A549 (cell line): Measurements from ENCODE around the gene DPEP1. TPM values are rescaled to one million over a fixed set of nuclear protein-coding genes. Genes with fewer than 3 reads are reported as not detected.

ENCODE experiments used
- ATAC-seq, 2 experiments: fragments of 200-7000 bp in 1 of 2; fragments of >200 bp in 1 of 2; cut with Nextera tagmentation in 1 of 2; cut with Tn5 transposase in 1 of 2; 3 replicates each; pipeline versions ENCODE4 v1.8.0 to v1.9.1; 2018 to 2020; ENCODE audit warnings: mild to moderate bottlenecking in 1 of 2, moderate library complexity in 1 of 2
- CTCF ChIA-PET: fragments of 300-600 bp; sonication (Branson Sonifier 250); formaldehyde crosslinking; extraction: SDS; loops from one replicate; lab custom pipeline; 2021; ENCODE audit warnings: antibody characterized with exemption, inconsistent platforms; lab: Yijun Ruan, JAX
- POLR2A ChIA-PET: fragments of 350-600 bp; formaldehyde crosslinking; extraction: SDS; loops from one replicate; lab custom pipeline; 2021; ENCODE audit warnings: antibody characterized with exemption, inconsistent platforms; lab: Yijun Ruan, JAX
- DNase-seq, 2 experiments: peaks; one replicate each; pipeline versions ENCODE4 v3.0.0 to v3.0.0-alpha.2; 2011 to 2016; ENCODE audit warnings: low read depth in 1 of 2, low spot score in 1 of 2
- FAIRE-seq: peaks from 2 replicates; lab custom pipeline; 2011; peaks lifted over from hg19 to GRCh38; lab: Jason Lieb, UNC
- H3K27ac ChIP-seq, 2 experiments: fragments of >200 bp; sonication (Bioruptor Twin); formaldehyde crosslinking; 3 replicates each; pipeline ENCODE4 v1.5.1; 2016 to 2017
- H3K4me1 ChIP-seq: fragments of >200 bp; sonication (Bioruptor Twin); formaldehyde crosslinking; 3 replicates; pipeline ENCODE4 v1.6.1; 2016
- H3K4me2 ChIP-seq: fragments of >200 bp; sonication (Bioruptor Twin); formaldehyde crosslinking; 3 replicates; pipeline ENCODE4 v1.6.1; 2016
- H3K4me3 ChIP-seq: fragments of >200 bp; sonication (Bioruptor Twin); formaldehyde crosslinking; 3 replicates; pipeline ENCODE4 v1.5.1; 2016
- H3K9me3 ChIP-seq: fragments of >200 bp; sonication (Bioruptor Twin); formaldehyde crosslinking; 3 replicates; pipeline ENCODE4 v1.6.1; 2016
- BHLHE40 ChIP-seq: IDR thresholded peaks from 2 replicates; pipeline ENCODE4 v1.6.1; 2012; ENCODE audit warnings: low read depth, low read length, inconsistent platforms
- CBX2 ChIP-seq: fragments of 200-600 bp; sonication (generic); IDR thresholded peaks from 2 replicates; pipeline ENCODE4 v1.6.1; 2016; ENCODE audit warnings: low read depth, mild to moderate bottlenecking, borderline replicate concordance
- CBX8 ChIP-seq: fragments of 200-600 bp; sonication (generic); IDR thresholded peaks from 2 replicates; pipeline ENCODE4 v1.6.1; 2016
- CEBPB ChIP-seq, 2 experiments: fragments of >200 bp in 1 of 2; sonication (Bioruptor Twin) in 1 of 2; formaldehyde crosslinking in 1 of 2; IDR thresholded peaks; 2 replicates each; pipeline ENCODE4 v1.6.1; 2012 to 2016
- CHD4 ChIP-seq: fragments of 200-600 bp; sonication (generic); IDR thresholded peaks from 2 replicates; pipeline ENCODE4 v1.6.1; 2016; ENCODE audit warnings: antibody characterized with exemption, mild to moderate bottlenecking, borderline replicate concordance
- CTCF ChIP-seq: fragments of >200 bp; sonication (Bioruptor Twin); formaldehyde crosslinking; IDR thresholded peaks from 3 replicates; pipeline ENCODE4 v1.5.1; 2016
- E2F6 ChIP-seq: IDR thresholded peaks from 2 replicates; pipeline ENCODE4 v1.6.1; 2012; ENCODE audit warnings: low read depth, borderline replicate concordance
- EHF ChIP-seq: fragments of 250-450 bp; sonication (Bioruptor Pico); IDR thresholded peaks from 2 replicates; pipeline ENCODE4 v1.5.0; 2020; ENCODE audit warnings: mild to moderate bottlenecking
- EHMT2 ChIP-seq: fragments of 200-600 bp; sonication (generic); IDR thresholded peaks from 2 replicates; pipeline ENCODE4 v1.6.1; 2016; ENCODE audit warnings: antibody characterized with exemption, low read depth, mild to moderate bottlenecking, moderate library complexity
- FOSB ChIP-seq: fragments of 250-450 bp; sonication (Bioruptor Pico); IDR thresholded peaks from 2 replicates; pipeline ENCODE4 v1.5.0; 2020; ENCODE audit warnings: mild to moderate bottlenecking, moderate library complexity
- GATA3 ChIP-seq: IDR thresholded peaks from 2 replicates; pipeline ENCODE4 v1.6.1; 2012; ENCODE audit warnings: borderline replicate concordance
- HDAC2 ChIP-seq: fragments of 200-600 bp; sonication (generic); IDR thresholded peaks from 2 replicates; pipeline ENCODE4 v1.6.1; 2016
- HES2 ChIP-seq: fragments of >200 bp; sonication (Bioruptor Twin); formaldehyde crosslinking; IDR thresholded peaks from 2 replicates; pipeline ENCODE4 v1.6.1; 2016
- HEYL ChIP-seq: fragments of 250-450 bp; sonication (Bioruptor Pico); IDR thresholded peaks from 2 replicates; pipeline ENCODE4 v1.8.0; 2021; ENCODE audit warnings: mild to moderate bottlenecking, moderate library complexity
- HMGXB4 ChIP-seq: fragments of 250-450 bp; sonication (Bioruptor Pico); IDR thresholded peaks from 2 replicates; pipeline ENCODE4 v1.5.0; 2021; ENCODE audit warnings: mild to moderate bottlenecking, moderate library complexity, borderline replicate concordance
- HOXB13 ChIP-seq: fragments of 250-450 bp; sonication (Bioruptor Pico); IDR thresholded peaks from 2 replicates; pipeline ENCODE4 v1.5.0; 2020; ENCODE audit warnings: low read depth, mild to moderate bottlenecking, moderate library complexity
- HOXB5 ChIP-seq: fragments of 250-450 bp; sonication (Bioruptor Pico); IDR thresholded peaks from 2 replicates; pipeline ENCODE4 v1.5.0; 2020; ENCODE audit warnings: mild to moderate bottlenecking, moderate library complexity
- JUNB ChIP-seq: fragments of >200 bp; sonication (Bioruptor Twin); formaldehyde crosslinking; IDR thresholded peaks from 2 replicates; pipeline ENCODE4 v1.6.1; 2016
- KDM1A ChIP-seq: fragments of 200-600 bp; sonication (generic); IDR thresholded peaks from 2 replicates; pipeline ENCODE4 v1.6.1; 2016; ENCODE audit warnings: low read depth, mild to moderate bottlenecking
- KDM5A ChIP-seq: fragments of 200-600 bp; sonication (generic); IDR thresholded peaks from 2 replicates; pipeline ENCODE4 v1.6.1; 2016; ENCODE audit warnings: antibody characterized with exemption, mild to moderate bottlenecking
- MAFK ChIP-seq: fragments of 450-650 bp; IDR thresholded peaks from 2 replicates; pipeline ENCODE4 v1.6.1; 2014; ENCODE audit not compliant: partially characterized antibody
- MAZ ChIP-seq: fragments of 150-350 bp; IDR thresholded peaks from 2 replicates; pipeline ENCODE4 v1.6.1; 2014; ENCODE audit warnings: antibody characterized with exemption, low read depth, low read length, borderline replicate concordance
- MYC ChIP-seq: IDR thresholded peaks from 2 replicates; pipeline ENCODE4 v1.6.1; 2012; ENCODE audit warnings: mild to moderate bottlenecking, inconsistent platforms, low read length, improper control_type of control experiment, borderline replicate concordance
- NFE2L2 ChIP-seq: fragments of 150-350 bp; conservative IDR thresholded peaks from 2 replicates; pipeline ENCODE4 v1.6.1; 2014; ENCODE audit warnings: low read length
- PHF8 ChIP-seq: fragments of 200-600 bp; sonication (generic); IDR thresholded peaks from 2 replicates; pipeline ENCODE4 v1.6.1; 2016; ENCODE audit warnings: low read depth, mild to moderate bottlenecking, antibody characterized with exemption, moderate library complexity, borderline replicate concordance
- POLR2AphosphoS2 ChIP-seq: conservative IDR thresholded peaks from 2 replicates; pipeline ENCODE4 v1.6.1; 2012; ENCODE audit warnings: low read length, improper control_type of control experiment, inconsistent platforms
- RAD21 ChIP-seq, 2 experiments: fragments of >200 bp in 1 of 2; sonication (Bioruptor Twin) in 1 of 2; formaldehyde crosslinking in 1 of 2; IDR thresholded peaks in 1 of 2; conservative IDR thresholded peaks in 1 of 2; 2 replicates in 1 of 2; 3 replicates in 1 of 2; pipeline ENCODE4 v1.6.1; 2012 to 2018; ENCODE audit warnings: inconsistent platforms in 1 of 2
- RNF2 ChIP-seq: fragments of 200-600 bp; sonication (generic); IDR thresholded peaks from 2 replicates; pipeline ENCODE4 v1.6.1; 2016; ENCODE audit warnings: low read depth, mild to moderate bottlenecking, antibody characterized with exemption, moderate library complexity, borderline replicate concordance
- SREBF2 ChIP-seq: fragments of 450-650 bp; IDR thresholded peaks from 2 replicates; pipeline ENCODE4 v1.6.1; 2014; ENCODE audit warnings: mild to moderate bottlenecking, moderate library complexity
- TFCP2L1 ChIP-seq: fragments of 250-450 bp; sonication (Bioruptor Pico); IDR thresholded peaks from 2 replicates; pipeline ENCODE4 v1.5.0; 2021; ENCODE audit warnings: mild to moderate bottlenecking
- TP53 ChIP-seq: fragments of 250-450 bp; sonication (Bioruptor Pico); IDR thresholded peaks from 2 replicates; pipeline ENCODE4 v1.5.0; 2021; ENCODE audit warnings: mild to moderate bottlenecking, moderate library complexity
- WGBS: methylation state at CpG from one replicate; pipeline ENCODE4 v1.1.6; 2017; ENCODE audit errors: missing lambda C conversion rate; 5-methylcytosine and 5-hydroxymethylcytosine counted together
- polyA plus RNA-seq, 4 experiments: library from polyadenylated mRNA; depleted of rRNA in 3 of 4; stranded (reverse); fragments of >200 nt; fragmentation: RNase III in 1 of 4; extraction: RNeasy Plus Mini Kit Qiagen cat#74134 plus additional on column Dnase treatment in 1 of 4; gene quantifications; 2 replicates in 3 of 4; 3 replicates in 1 of 4; pipeline ENCODE4 v1.2.3, GENCODE V29; 2011 to 2017
- TF ChIP-seq, protein P1 (sequence below): IDR thresholded peaks from 2 replicates; pipeline ENCODE4 v1.6.1; 2012

DPEP1 gene
- polyA plus RNA-seq, 2 of the 4 experiments (the other 2 are of a cell fraction): 1.3 to 1.5 TPM

DNA sequence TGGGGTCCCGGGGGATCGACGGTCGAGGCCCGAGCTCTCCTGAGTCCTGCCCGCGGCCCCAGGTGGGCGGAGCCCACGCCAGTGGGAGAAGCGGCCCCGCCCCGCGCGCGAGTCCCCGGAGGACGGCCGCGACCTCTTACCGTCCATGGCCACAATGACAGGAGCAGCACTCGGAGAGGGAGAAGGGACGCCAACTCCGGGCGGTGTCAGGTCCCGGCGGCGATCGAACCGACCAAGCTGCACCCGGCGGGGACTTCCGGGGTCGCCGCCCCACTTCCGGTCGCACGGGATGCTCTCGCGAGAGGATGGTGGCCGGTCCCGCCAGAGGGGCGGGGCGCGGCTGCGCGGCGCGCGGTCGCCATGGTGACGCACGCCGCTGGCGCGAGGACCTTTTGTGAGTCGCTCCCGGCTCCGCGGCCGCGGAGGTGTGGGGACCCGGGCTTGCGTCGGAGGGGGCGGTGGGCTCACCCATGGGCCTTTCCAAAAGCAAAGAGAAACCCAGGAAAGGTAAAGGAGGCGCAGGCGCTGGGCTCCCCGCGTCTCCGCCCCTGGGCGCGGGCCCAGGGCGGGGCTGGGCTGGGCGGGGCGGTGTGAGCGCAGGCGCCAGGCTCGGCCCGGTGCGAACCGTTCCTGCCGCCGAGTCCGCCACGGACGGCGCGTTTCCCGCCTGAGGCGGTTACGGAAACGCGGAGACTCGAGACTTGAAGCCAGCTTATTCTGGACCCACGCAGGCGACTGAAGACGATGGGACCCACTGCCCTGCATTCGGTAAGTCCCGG, 44.2 kb downstream of the DPEP1 start, which contains the start of the genes CHMP1A and SPATA33 (continued):
- TF ChIP-seq MYC (peak; percentile 61; the same call in 1 of the 2 replicates), NFE2L2 (no peak), KDM5A (peak; percentile 51; the same call in 1 of the 2 replicates), CBX2 (no peak), PHF8 (peak; percentile 58; the same call in 1 of the 2 replicates), RAD21 (conservative IDR thresholded peaks at IDR 0.05 in 1 of 2, IDR thresholded peaks at IDR 0.05 in 1 of 2) (no peak), EHMT2 (no peak), HOXB5 (CRISPR knock-in tag) (0 out of 2 replicates have a peak, but pooled peaks have one; percentile 12), EHF (CRISPR knock-in tag) (0 out of 2 replicates have a peak, but pooled peaks have one; percentile 47), HMGXB4 (no peak), HEYL (CRISPR knock-in tag) (no peak), CEBPB (IDR thresholded peaks at IDR 0.05) (no peak), SREBF2 (no peak), CHD4 (no peak), TFCP2L1 (CRISPR knock-in tag) (no peak), E2F6 (peak; percentile 93), KDM1A (no peak), HDAC2 (no peak), GATA3 (peak; percentile 56), BHLHE40 (no peak), JUNB (no peak), MAZ (no peak), TP53 (CRISPR knock-in tag) (no peak), FOSB (CRISPR knock-in tag) (no peak)
- TF ChIP-seq, protein P1, sequence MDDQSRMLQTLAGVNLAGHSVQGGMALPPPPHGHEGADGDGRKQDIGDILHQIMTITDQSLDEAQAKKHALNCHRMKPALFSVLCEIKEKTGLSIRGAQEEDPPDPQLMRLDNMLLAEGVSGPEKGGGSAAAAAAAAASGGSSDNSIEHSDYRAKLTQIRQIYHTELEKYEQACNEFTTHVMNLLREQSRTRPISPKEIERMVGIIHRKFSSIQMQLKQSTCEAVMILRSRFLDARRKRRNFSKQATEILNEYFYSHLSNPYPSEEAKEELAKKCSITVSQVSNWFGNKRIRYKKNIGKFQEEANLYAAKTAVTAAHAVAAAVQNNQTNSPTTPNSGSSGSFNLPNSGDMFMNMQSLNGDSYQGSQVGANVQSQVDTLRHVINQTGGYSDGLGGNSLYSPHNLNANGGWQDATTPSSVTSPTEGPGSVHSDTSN: no peak

DNA sequence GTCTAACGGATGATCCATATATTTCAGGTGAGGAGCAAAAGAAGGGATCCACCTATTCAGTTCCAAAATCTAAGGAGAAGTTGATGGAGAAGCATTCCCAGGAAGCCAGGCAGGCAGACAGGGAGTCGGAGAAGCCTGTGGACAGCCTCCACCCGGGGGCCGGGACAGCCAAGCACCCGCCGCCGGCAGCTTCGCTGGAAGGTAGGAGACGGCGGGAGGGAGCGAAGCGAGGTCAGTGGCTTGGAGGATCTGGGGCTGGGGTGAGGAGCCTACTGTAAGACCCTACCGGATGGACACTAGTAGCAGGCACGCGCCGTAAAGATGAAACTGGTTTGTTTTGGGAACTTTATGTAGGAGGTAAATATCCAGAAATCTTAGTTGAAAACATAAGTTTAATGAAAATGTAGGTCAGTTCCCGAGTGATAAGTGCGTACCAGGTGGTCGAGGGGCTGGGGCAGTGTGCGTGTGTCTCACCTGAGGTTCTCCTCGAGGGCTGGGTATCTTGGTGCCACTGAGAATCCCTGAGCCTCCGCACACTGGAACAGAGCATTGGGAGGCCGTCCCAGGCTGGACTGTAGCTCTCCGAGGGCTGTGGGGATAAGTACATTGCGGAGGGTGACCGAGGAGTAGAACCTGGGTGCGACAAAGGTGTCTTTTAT, 44.9 kb downstream of the DPEP1 start:
- H3K4me3 ChIP-seq: peak overlapping the region; percentile 94
- H3K4me2 ChIP-seq: peak overlapping the region; percentile 100
- H3K27ac ChIP-seq: peak overlapping the region; percentile 88 to 93
- H3K4me1 ChIP-seq: peaks cover 16% of the 10 kb centered on the region
- POLR2A ChIA-PET: interaction anchor here (1.7 kb wide), 1 partner anchor 28 kb away, joined by 9 read pairs; the partner anchor contains the start of gene CDK10
- peak; percentile 42 to 53; a peak in 5 of 6 replicates for ATAC-seq
- DNase-seq: no peak
- CTCF ChIA-PET: interaction anchor here (0.8 to 3.1 kb wide), 6 partner anchors 9 to 43 kb away, joined by 3 to 15 read pairs (median 6); no protein-coding TSS in a partner anchor
- FAIRE-seq: no peak
- WGBS: 16% methylated on average over 26 of the region's 27 CpGs
- no peaks in the 10 kb centered on the region for H3K9me3 ChIP-seq
- TF ChIP-seq MAFK (no peak), HOXB5 (CRISPR knock-in tag) (no peak), KDM1A (no peak), EHF (CRISPR knock-in tag) (no peak), HES2 (no peak), POLR2AphosphoS2 (no peak), RNF2 (0 out of 2 replicates have a peak, but pooled peaks have one; percentile 35), EHMT2 (no peak), CBX8 (no peak), CBX2 (no peak), HOXB13 (CRISPR knock-in tag) (no peak), CTCF (no peak)
